Measurements from ENCODE around the gene AOPEP. TPM values are rescaled to one million over a fixed set of nuclear protein-coding genes. Genes with fewer than 3 reads are reported as not detected.

AOPEP gene
- total RNA-seq, 1 donor from 2014 or later, result 75.3 TPM

DNA sequence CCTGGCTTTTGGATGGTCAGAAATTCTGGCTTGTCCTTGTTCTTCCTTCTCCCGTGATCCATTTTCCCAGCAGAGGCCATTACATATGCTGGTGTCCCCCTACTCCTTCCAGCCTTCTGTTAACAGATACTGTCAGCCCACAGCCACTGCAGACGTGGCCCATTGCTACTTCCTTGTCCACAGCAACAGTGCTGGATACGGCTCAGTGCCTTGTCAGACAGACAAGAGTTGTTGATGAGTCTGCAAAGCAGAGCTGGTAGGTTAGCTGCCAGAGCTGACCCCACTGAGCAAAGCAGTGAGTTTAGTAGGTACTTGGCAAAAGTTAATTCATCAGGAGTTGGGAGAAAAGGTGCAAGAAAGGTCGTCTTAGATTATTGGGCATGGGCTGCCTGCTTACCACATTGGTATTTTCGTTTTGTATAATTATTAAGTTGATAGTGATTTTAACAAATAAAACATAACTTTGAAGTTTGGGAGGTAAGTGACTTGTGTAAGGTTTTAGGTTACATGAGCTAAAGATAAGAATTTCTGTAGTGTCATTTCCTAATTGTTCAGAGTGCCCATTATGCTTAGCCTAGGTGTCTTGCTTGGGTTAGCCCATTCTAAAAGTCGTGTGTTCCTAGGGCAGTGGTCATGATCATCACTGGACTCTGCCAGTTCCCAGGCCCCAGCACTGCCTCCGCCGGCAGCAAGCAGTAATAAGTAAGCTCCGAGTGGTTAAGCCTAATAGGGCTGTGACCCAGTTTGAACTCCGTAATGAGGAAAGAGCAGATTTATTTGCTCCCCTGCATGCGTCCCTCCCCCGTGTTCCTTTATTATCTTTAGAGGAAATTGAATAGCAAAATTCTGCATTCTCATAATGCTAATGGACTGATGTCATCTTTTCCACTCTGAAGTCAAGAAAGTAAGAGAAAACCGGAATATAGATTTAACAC lies 299.0 kb downstream of the AOPEP start:
- Histone ChIP-seq H3K4me2 (ENCODE audit: low read length) (peak overlapping the region; percentile 59), H3K79me2 (ENCODE audit: insufficient read depth, low read length) (peaks cover 94% of the 10 kb centered on the region), H3K4me1 (ENCODE audit: insufficient read depth, low read length) (peaks cover 39% of the 10 kb centered on the region), H3K36me3 (ENCODE audit: insufficient read depth, low read length) (peaks cover 29% of the 10 kb centered on the region), H3K27me3 (ENCODE audit: insufficient read depth, low read length) (no peaks in the 10 kb centered on the region), H2AFZ (ENCODE audit: low read depth, low read length) (no peak overlapping the region), H3K4me3 (ENCODE audit: insufficient read depth, low read depth, low read length) (peak overlapping the region; percentile 11), H3K9me3 (ENCODE audit: insufficient read depth, low read depth, low read length) (no peaks in the 10 kb centered on the region), H4K20me1 (ENCODE audit: insufficient read depth, low read length) (peaks cover 59% of the 10 kb centered on the region), H3K27ac (ENCODE audit: low read depth, low read length) (peak overlapping the region; percentile 95), H3K9ac (ENCODE audit: low read length) (peak overlapping the region; percentile 61)
- H3K36me3 Mint-ChIP-seq (ENCODE audit: low read depth, unreplicated experiment), result peaks cover 19% of the 10 kb centered on the region
- H3K4me1 Mint-ChIP-seq (ENCODE audit: low read depth, unreplicated experiment), result peaks cover 70% of the 10 kb centered on the region
- peak overlapping the region; percentile 73 for H3K27ac Mint-ChIP-seq (ENCODE audit: unreplicated experiment)
- no peaks in the 10 kb centered on the region for H3K9me3 Mint-ChIP-seq (ENCODE audit: unreplicated experiment)
- TF ChIP-seq, protein P1, sequence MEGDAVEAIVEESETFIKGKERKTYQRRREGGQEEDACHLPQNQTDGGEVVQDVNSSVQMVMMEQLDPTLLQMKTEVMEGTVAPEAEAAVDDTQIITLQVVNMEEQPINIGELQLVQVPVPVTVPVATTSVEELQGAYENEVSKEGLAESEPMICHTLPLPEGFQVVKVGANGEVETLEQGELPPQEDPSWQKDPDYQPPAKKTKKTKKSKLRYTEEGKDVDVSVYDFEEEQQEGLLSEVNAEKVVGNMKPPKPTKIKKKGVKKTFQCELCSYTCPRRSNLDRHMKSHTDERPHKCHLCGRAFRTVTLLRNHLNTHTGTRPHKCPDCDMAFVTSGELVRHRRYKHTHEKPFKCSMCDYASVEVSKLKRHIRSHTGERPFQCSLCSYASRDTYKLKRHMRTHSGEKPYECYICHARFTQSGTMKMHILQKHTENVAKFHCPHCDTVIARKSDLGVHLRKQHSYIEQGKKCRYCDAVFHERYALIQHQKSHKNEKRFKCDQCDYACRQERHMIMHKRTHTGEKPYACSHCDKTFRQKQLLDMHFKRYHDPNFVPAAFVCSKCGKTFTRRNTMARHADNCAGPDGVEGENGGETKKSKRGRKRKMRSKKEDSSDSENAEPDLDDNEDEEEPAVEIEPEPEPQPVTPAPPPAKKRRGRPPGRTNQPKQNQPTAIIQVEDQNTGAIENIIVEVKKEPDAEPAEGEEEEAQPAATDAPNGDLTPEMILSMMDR (IDR thresholded peaks at IDR 0.05; ENCODE audit: insufficient read depth, low read depth, low read length), result peak; percentile 44
- no peak for TF ChIP-seq EZH2 (IDR thresholded peaks at IDR 0.05; ENCODE audit: insufficient read depth, low read length)
- FAIRE-seq (no peak), DNase-seq (ENCODE audit: low read depth) (peak; percentile 92)
- no peaks in the 10 kb centered on the region for H3K27me3 Mint-ChIP-seq (ENCODE audit: low read depth, unreplicated experiment)
- H3K4me3 Mint-ChIP-seq (ENCODE audit: unreplicated experiment), result peak overlapping the region; percentile 58

DNA sequence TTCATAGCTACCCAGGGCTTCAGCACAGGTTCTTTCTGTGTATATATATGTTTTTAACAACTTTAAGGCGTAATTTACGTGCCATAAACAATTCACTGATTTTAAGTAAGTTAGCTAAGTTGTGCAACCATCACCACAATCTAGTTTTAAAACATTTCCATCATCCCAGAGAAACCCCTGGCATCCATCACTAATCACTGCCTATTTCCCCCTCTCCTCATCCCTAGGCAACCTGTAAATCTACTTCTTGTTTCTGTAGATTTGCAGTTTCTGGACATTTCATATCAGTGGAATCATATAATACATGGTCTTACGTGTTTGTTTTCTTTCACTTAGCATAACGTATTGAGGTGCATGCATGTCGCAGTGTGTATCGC lies 299.6 kb downstream of the AOPEP start:
- FAIRE-seq, result no peak
- Mint-ChIP-seq H3K27me3 (ENCODE audit: low read depth, unreplicated experiment) (no peaks in the 10 kb centered on the region), H3K36me3 (ENCODE audit: low read depth, unreplicated experiment) (peaks cover 17% of the 10 kb centered on the region), H3K4me1 (ENCODE audit: low read depth, unreplicated experiment) (peaks cover 71% of the 10 kb centered on the region), H3K9me3 (ENCODE audit: unreplicated experiment) (no peaks in the 10 kb centered on the region), H3K27ac (ENCODE audit: unreplicated experiment) (peak overlapping the region; percentile 73), H3K4me3 (ENCODE audit: unreplicated experiment) (peak overlapping the region; percentile 58)
- DNase-seq (ENCODE audit: low read depth), result no peak
- Histone ChIP-seq H3K4me1 (ENCODE audit: insufficient read depth, low read length) (peaks cover 44% of the 10 kb centered on the region), H3K27ac (ENCODE audit: low read depth, low read length) (peak overlapping the region; percentile 95), H4K20me1 (ENCODE audit: insufficient read depth, low read length) (peaks cover 65% of the 10 kb centered on the region), H2AFZ (ENCODE audit: low read depth, low read length) (no peak overlapping the region), H3K79me2 (ENCODE audit: insufficient read depth, low read length) (peaks cover 94% of the 10 kb centered on the region), H3K36me3 (ENCODE audit: insufficient read depth, low read length) (peaks cover 32% of the 10 kb centered on the region), H3K4me3 (ENCODE audit: insufficient read depth, low read depth, low read length) (no peak overlapping the region), H3K9me3 (ENCODE audit: insufficient read depth, low read depth, low read length) (no peaks in the 10 kb centered on the region), H3K9ac (ENCODE audit: low read length) (peak overlapping the region; percentile 61), H3K4me2 (ENCODE audit: low read length) (peak overlapping the region; percentile 59), H3K27me3 (ENCODE audit: insufficient read depth, low read length) (no peaks in the 10 kb centered on the region)
- no peak for TF ChIP-seq EZH2 (IDR thresholded peaks at IDR 0.05; ENCODE audit: insufficient read depth, low read length)
- TF ChIP-seq, protein P1 (IDR thresholded peaks at IDR 0.05; ENCODE audit: insufficient read depth, low read depth, low read length), result no peak

All from astrocyte (in vitro differentiated cells and primary cell).